GM12874 (cell line): ENCODE results near the gene SLC25A1.

Experiments used
- CTCF ChIP-seq: IDR thresholded peaks from 2 replicates; pipeline ENCODE4 v1.5.1; 2011; ENCODE audit warnings: low read depth, mild to moderate bottlenecking, control low read depth, low read length, moderate library complexity; ENCODE audit not compliant: insufficient read depth

The SLC25A1 gene

GRCh38 chr22:19183216-19183615 lies 4.7 kb upstream of the SLC25A1 start:
- no peak for TF ChIP-seq CTCF

DNA sequence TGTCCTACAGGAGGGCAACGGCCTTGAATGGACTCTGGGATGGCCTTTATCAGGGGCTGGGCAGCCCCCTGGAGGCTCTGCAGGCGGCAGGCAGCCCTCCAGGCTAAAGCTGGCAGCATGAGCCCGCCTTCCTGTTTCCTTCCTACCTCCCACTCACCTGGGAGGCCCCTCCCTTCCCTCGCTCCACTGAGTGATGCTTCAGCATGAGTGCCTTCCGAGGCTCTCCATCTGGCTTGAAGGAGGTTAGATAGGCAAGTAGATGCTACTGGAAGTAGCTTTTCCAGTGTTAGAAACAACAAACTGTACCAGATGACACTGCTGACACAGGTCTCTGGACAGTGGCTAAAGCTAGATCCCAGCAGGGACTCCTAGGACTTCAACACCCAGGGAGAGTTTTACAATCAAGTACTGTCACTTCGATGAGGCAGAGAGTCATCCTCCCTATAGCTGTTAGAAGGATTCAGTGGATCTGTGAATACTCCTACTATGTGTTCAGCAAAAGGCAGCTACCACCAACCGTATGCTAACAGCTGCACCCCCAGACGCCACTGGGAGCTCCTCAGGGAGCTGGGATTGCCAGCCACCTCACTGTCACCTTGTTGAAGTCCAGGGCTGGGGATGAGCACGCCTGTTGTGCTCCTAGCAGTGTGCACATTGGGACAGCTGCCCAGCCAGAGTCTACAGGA lies 4.1 kb upstream of the SLC25A1 start:
- TF ChIP-seq CTCF, result no peak

GRCh38 chr22:19181786-19182471 lies 3.4 kb upstream of the SLC25A1 start:
- TF ChIP-seq CTCF, result no peak

DNA sequence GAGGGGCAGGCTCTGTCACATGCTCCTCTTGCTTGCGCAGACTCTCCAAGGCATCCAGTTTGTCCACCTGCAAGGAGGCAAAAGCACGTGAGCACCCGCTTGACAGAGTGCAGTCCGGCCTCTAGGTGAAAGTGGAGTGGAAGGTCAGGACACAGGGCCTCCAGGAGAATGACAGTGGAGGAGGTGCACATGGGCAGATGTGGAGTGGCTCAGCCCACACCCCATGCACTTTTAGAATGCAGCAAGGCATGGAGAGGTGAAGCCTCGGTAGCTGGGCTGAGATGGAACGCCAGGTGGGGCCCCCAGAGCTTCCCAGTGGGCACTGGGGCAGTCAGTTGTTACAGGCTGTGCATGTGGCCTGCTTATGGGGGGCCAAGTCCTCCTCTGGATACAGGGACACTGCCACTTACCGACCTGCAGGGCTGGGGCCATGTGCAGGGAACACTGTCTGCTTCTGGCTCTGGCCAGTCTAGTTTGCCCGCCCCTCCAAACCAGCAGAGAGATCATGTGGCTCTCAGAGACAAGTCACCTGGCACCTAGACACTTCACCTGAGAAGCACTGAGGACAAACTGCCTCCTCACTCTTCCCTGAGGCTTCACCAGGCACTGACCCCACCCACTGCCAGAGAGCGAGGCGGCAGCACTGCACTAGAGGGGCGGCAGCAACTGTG lies 2.3 kb upstream of the SLC25A1 start:
- no peak for TF ChIP-seq CTCF

- TF ChIP-seq CTCF, result no peak
Observed at GRCh38 chr22:19180234-19180633, 1.7 kb upstream of the SLC25A1 start.

- peak; percentile 72 for TF ChIP-seq CTCF
Observed at GRCh38 chr22:19179497-19180048, 1.0 kb upstream of the SLC25A1 start.

DNA sequence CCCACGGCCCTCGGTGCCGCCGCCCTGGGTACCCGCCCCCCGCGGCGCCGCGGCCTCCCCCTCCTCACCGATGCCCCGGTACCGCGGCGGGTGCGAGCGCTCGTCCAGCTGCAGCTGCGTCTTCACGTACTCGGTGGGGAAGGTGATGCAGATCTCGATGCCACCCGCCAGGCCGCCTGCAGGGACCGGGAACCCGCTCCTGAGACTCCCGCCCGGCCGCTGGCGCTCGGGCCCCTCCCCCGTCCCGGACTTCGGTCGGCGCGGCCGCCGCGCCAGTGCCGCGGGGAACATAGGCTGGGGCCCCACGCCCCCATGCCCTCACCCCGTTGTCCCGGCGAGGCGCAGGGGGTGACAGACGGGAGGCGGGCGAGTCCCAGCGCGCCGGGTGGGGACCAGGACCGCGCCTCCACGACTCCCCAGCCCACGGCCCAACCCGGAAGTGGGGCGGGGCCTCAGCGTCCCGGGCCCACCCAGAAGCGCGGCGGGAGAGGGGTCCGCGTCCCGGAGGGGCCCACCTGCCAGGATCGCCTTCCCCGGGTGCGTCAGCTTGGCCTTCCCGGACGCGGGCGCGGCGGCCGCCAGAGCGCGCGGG lies 375 bp downstream of the SLC25A1 start:
- TF ChIP-seq CTCF, result no peak
